8988T (cell line): ENCODE results near the gene ERMN.

Experiments used
- DNase-seq: peaks from one replicate; pipeline ENCODE4 v3.0.0; 2011

The ERMN gene

GRCh38 chr2:157327621-157328500 is 2.2 kb upstream of the ERMN start:
- DNase-seq, result peak; percentile 31

GRCh38 chr2:157327200-157327599 is 1.6 kb upstream of the ERMN start:
- DNase-seq, result no peak

- no peak for DNase-seq
Observed at GRCh38 chr2:157326698-157327097, 1.1 kb upstream of the ERMN start.

DNA sequence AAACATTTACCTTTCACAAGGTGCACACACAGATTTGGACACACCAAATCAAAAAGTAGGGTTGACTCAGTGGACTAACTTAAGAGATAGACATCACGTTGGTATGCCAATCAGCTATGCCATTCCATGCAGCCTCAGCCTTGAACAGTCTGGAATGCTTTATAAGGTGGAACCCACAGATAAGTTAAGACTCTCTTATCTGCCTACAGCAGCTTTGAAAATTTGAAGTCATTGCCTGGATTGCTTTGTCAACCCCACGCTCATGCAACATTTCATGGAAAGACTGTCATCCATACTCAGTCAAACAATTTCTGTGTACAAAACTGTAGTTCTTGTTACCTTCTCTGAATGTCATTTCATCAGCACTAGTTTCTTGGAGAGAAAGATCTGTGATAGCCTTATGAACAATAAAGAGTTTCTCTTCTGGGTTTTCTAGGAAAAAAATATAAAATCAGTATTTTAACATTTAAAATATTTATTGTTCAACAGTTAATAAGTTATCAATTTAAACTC is 1.2 kb downstream of the ERMN start:
- no peak for DNase-seq

- no peak for DNase-seq
Observed at GRCh38 chr2:157322432-157322831, 3.2 kb downstream of the ERMN start.

DNA sequence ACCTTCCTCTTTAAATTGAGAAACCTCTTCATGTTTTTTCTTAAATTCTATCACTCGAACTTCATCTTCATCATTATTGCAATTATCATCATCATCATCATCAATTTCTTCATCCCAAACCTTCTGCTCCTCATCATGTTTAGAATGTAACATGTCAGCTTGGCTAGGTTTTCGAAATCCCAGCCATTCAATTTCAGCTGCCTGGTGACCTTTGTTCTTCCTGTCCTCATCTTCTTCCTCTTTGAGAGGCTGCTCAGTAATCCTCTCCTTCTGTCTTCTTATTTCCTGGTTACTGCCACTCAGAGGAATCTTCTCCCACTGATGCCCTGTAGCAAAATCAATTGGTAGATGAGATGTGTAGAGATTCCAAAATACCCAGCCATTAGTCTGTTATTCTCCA is 4.2 kb downstream of the ERMN start:
- no peak for DNase-seq

DNA sequence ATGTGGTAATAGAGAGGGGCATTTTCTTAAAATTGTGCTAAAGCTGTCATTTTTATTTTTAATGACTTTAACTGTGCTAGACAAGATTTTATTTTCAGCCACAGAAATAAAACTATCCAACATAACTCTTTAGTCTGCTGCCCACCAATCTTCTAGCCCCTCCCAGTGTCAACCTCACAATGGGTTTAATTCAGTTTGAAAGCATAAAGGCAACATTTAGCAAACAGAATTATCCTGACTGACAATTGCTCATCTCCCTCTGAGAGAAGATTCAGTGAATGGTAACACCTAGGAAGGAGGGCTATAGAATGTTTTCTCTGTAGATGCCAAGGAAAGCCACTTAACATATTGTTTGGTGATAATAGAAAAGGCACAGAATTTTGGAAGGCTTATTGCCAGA is 5.2 kb downstream of the ERMN start:
- no peak for DNase-seq

DNA sequence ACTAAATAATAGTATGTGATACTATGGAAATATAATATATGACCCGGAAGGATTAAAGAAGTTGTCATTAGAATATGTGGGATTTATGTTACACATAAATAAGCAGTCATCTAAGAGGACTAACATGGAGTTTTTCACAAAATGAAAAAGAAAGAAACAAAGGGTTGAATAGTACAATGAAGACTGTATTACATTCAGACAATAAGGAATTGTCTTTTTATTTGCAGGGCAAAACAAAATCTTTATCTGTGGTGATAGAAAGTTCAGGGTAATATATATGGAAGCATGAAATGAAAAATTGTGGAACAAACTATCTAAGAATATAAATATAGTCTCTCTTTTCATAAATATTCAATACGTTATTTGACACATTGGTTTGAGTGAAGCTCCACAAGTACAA is 5.8 kb downstream of the ERMN start:
- DNase-seq, result no peak

GRCh38 chr2:157318884-157319283 is 6.7 kb downstream of the ERMN start:
- no peak for DNase-seq

DNA sequence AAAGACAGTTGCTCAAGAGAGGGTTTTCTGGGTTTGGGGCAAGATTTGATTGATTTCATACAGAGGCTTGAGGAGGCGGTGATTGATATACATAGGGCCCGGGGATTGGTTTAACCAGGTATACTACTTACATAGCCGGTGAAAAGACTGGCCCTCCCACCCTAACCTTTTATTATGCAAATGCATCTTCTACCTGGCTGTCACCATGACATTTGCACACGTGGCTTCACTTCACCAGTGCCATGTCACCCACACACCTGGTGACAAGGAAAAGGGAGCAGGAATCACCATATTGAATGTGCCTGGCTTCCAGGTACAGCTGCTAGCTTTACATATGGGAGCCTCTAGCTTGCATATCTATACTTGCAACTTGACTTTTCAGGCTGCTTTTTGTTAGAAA is 9.7 kb downstream of the ERMN start:
- no peak for DNase-seq

DNA sequence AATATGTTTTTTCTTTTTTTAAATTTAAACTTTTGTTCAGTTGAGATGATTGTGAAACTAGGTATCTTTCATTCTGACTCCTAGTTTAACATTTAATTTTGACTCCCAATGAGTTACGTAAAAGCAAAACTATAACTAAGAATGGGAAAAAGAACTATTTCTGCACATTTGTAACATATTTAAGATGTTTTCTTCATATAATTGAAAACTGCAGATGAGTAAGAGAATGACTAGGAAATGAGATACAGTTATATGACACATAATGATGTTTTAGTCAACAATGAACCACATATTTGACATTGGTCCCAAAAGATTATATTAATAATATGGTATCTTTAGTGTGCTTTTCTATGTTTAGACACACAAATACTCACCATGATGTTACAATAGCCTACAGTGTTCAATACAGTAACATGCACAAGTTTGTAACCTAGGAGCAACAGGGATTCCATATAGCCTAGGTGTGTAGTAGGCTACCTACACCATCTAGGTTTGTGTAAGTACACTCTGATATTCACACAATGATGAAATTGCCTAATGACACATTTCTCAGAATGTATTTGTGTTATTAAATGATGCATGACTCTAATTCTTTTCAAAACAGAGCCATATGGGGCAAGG is 12.6 kb downstream of the ERMN start:
- no peak for DNase-seq

- no peak for DNase-seq
Observed at GRCh38 chr2:157311706-157312105, 13.9 kb downstream of the ERMN start.

GRCh38 chr2:157309878-157310277 is 15.7 kb downstream of the ERMN start:
- no peak for DNase-seq

- DNase-seq, result no peak
Observed at GRCh38 chr2:157307021-157307420, 18.6 kb downstream of the ERMN start.

GRCh38 chr2:157305723-157306110 is 19.9 kb downstream of the ERMN start:
- DNase-seq, result no peak

- no peak for DNase-seq
Observed at GRCh38 chr2:157304811-157305722, 20.6 kb downstream of the ERMN start.

- DNase-seq, result no peak
Observed at GRCh38 chr2:157303612-157304011, 22.0 kb downstream of the ERMN start.

GRCh38 chr2:157302492-157303099 is 23.0 kb downstream of the ERMN start:
- no peak for DNase-seq

- no peak for DNase-seq
Observed at GRCh38 chr2:157301307-157301706, 24.3 kb downstream of the ERMN start.

GRCh38 chr2:157296958-157297357 is 28.7 kb downstream of the ERMN start:
- DNase-seq, result no peak

GRCh38 chr2:157296490-157296889 is 29.1 kb downstream of the ERMN start:
- no peak for DNase-seq

DNA sequence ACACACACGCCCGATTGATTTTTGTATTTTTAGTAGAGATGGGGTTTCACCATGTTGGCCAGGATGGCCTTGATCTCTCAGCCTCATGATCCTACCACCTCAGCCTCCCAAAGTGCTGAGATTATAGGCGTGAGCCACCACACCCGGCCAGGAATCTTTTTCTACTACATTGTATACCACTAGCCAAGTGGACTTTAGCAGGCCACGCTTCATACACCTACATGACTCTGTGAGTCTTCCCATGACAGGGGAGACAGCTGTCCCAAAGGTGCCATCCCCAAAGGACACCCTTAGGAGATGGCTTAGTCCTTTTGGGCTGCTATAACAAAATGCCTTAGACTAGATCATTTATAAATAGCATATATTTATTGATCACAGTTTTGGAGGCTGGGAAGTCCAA is 32.8 kb downstream of the ERMN start:
- no peak for DNase-seq

DNA sequence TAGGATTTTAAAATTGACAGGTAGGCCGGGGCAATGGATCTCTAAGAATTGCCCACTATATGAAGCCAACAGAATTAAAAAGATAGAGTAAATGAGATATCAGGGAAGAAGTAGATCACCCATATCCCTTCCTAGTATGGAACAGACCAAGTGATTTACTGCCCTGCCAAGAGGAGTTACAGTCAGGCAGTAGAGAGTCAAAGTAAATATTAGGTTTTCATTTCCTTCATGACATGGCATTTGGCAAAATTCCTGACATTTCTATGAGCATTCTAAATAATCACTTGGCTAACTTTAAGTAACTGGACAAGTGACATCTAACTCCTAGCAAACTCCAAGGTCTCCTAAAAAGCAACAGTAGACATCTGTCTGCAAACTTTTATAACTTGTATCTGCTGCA is 34.6 kb downstream of the ERMN start:
- DNase-seq, result no peak
